ENCODE results near the gene GJA5.

GJA5 gene

GRCh38 chr1:147773215-147773715 lies 12.9 kb upstream of the GJA5 start:
- Mint-ChIP-seq H3K36me3 (ENCODE audit: low read depth) (no peaks in the 10 kb centered on the region), H3K27me3 (peaks cover 18% of the 10 kb centered on the region), H3K4me1 (peaks cover 7% of the 10 kb centered on the region), H3K27ac (no peak overlapping the region), H3K9me3 (no peaks in the 10 kb centered on the region), H3K4me3 (no peak overlapping the region)
- DNase-seq: no peak
- no peak for ATAC-seq

- H3K27me3 Mint-ChIP-seq: peaks cover 18% of the 10 kb centered on the region
- peaks cover 7% of the 10 kb centered on the region for H3K4me1 Mint-ChIP-seq
- H3K4me3 Mint-ChIP-seq: no peak overlapping the region
- no peak for DNase-seq
- H3K9me3 Mint-ChIP-seq: no peaks in the 10 kb centered on the region
- H3K27ac Mint-ChIP-seq: no peak overlapping the region
- ATAC-seq: no peak
- H3K36me3 Mint-ChIP-seq (ENCODE audit: low read depth): no peaks in the 10 kb centered on the region
Observed at GRCh38 chr1:147772570-147772969, 12.2 kb upstream of the GJA5 start.

- ATAC-seq: peak; percentile 75
- Mint-ChIP-seq H3K27me3 (peaks cover 18% of the 10 kb centered on the region), H3K36me3 (ENCODE audit: low read depth) (no peaks in the 10 kb centered on the region)
Observed at GRCh38 chr1:147771226-147772125, 11.1 kb upstream of the GJA5 start.

GRCh38 chr1:147769106-147769505 lies 8.7 kb upstream of the GJA5 start:
- Mint-ChIP-seq H3K27me3 (peaks cover 13% of the 10 kb centered on the region), H3K4me1 (peaks cover 8% of the 10 kb centered on the region), H3K9me3 (no peaks in the 10 kb centered on the region), H3K27ac (no peak overlapping the region), H3K36me3 (ENCODE audit: low read depth) (no peaks in the 10 kb centered on the region), H3K4me3 (no peak overlapping the region)
- DNase-seq (no peak), ATAC-seq (no peak)

More at GRCh38 chr1:147771226-147772125, 11.1 kb upstream of the GJA5 start:
- Mint-ChIP-seq H3K27ac (peak overlapping the region; percentile 44), H3K9me3 (no peaks in the 10 kb centered on the region), H3K4me1 (peaks cover 7% of the 10 kb centered on the region), H3K4me3 (no peak overlapping the region)
- no peak for DNase-seq

- Mint-ChIP-seq H3K4me3 (no peak overlapping the region), H3K27me3 (peaks cover 9% of the 10 kb centered on the region), H3K4me1 (peaks cover 10% of the 10 kb centered on the region), H3K9me3 (no peaks in the 10 kb centered on the region), H3K36me3 (ENCODE audit: low read depth) (no peaks in the 10 kb centered on the region), H3K27ac (no peak overlapping the region)
- ATAC-seq (no peak), DNase-seq (no peak)
Observed at GRCh38 chr1:147768582-147768981, 8.2 kb upstream of the GJA5 start.

- Mint-ChIP-seq H3K36me3 (ENCODE audit: low read depth) (no peaks in the 10 kb centered on the region), H3K9me3 (no peaks in the 10 kb centered on the region), H3K4me3 (no peak overlapping the region), H3K27me3 (peaks cover 4% of the 10 kb centered on the region), H3K4me1 (peaks cover 11% of the 10 kb centered on the region), H3K27ac (no peak overlapping the region)
- ATAC-seq (no peak), DNase-seq (no peak)
Observed at GRCh38 chr1:147768101-147768500, 7.7 kb upstream of the GJA5 start.

GRCh38 chr1:147762233-147763024 lies 2.0 kb upstream of the GJA5 start:
- DNase-seq (no peak), ATAC-seq (no peak)
- no peaks in the 10 kb centered on the region for H3K27me3 Mint-ChIP-seq
- H3K36me3 Mint-ChIP-seq (ENCODE audit: low read depth): no peaks in the 10 kb centered on the region
- H3K4me3 Mint-ChIP-seq: no peak overlapping the region
- no peaks in the 10 kb centered on the region for H3K9me3 Mint-ChIP-seq
- peak overlapping the region; percentile 43 for H3K27ac Mint-ChIP-seq
- H3K4me1 Mint-ChIP-seq: peaks cover 26% of the 10 kb centered on the region

- Mint-ChIP-seq H3K4me3 (no peak overlapping the region), H3K4me1 (peaks cover 24% of the 10 kb centered on the region), H3K27me3 (no peaks in the 10 kb centered on the region), H3K27ac (no peak overlapping the region), H3K36me3 (ENCODE audit: low read depth) (no peaks in the 10 kb centered on the region), H3K9me3 (no peaks in the 10 kb centered on the region)
- no peak for DNase-seq
- ATAC-seq: no peak
Observed at GRCh38 chr1:147758379-147759100, 1.9 kb downstream of the GJA5 start.

- Mint-ChIP-seq H3K9me3 (no peaks in the 10 kb centered on the region), H3K27ac (no peak overlapping the region), H3K27me3 (no peaks in the 10 kb centered on the region), H3K4me1 (peaks cover 12% of the 10 kb centered on the region), H3K36me3 (ENCODE audit: low read depth) (no peaks in the 10 kb centered on the region), H3K4me3 (no peak overlapping the region)
- no peak for DNase-seq
- ATAC-seq: no peak
Observed at GRCh38 chr1:147757015-147757990, 3.1 kb downstream of the GJA5 start.

GRCh38 chr1:147756341-147756740 lies 4.1 kb downstream of the GJA5 start:
- Mint-ChIP-seq H3K4me3 (no peak overlapping the region), H3K27me3 (no peaks in the 10 kb centered on the region), H3K36me3 (ENCODE audit: low read depth) (no peaks in the 10 kb centered on the region), H3K9me3 (no peaks in the 10 kb centered on the region), H3K4me1 (peaks cover 2% of the 10 kb centered on the region), H3K27ac (no peak overlapping the region)
- no peak for ATAC-seq
- no peak for DNase-seq

GRCh38 chr1:147754661-147755060 lies 5.7 kb downstream of the GJA5 start:
- H3K36me3 Mint-ChIP-seq (ENCODE audit: low read depth): no peaks in the 10 kb centered on the region
- DNase-seq (no peak), ATAC-seq (no peak)
- no peaks in the 10 kb centered on the region for H3K4me1 Mint-ChIP-seq
- H3K9me3 Mint-ChIP-seq: no peaks in the 10 kb centered on the region
- H3K27me3 Mint-ChIP-seq: no peaks in the 10 kb centered on the region
- no peak overlapping the region for H3K27ac Mint-ChIP-seq
- H3K4me3 Mint-ChIP-seq: no peak overlapping the region

GRCh38 chr1:147753081-147753480 lies 7.3 kb downstream of the GJA5 start:
- no peaks in the 10 kb centered on the region for H3K36me3 Mint-ChIP-seq (ENCODE audit: low read depth)
- no peaks in the 10 kb centered on the region for H3K27me3 Mint-ChIP-seq
- H3K4me3 Mint-ChIP-seq: no peak overlapping the region
- no peak overlapping the region for H3K27ac Mint-ChIP-seq
- DNase-seq (no peak), ATAC-seq (no peak)
- H3K9me3 Mint-ChIP-seq: no peaks in the 10 kb centered on the region
- H3K4me1 Mint-ChIP-seq: no peaks in the 10 kb centered on the region

GRCh38 chr1:147752511-147752910 lies 7.9 kb downstream of the GJA5 start:
- ATAC-seq: no peak
- Mint-ChIP-seq H3K27ac (no peak overlapping the region), H3K27me3 (no peaks in the 10 kb centered on the region), H3K9me3 (no peaks in the 10 kb centered on the region), H3K36me3 (ENCODE audit: low read depth) (no peaks in the 10 kb centered on the region), H3K4me3 (no peak overlapping the region), H3K4me1 (no peaks in the 10 kb centered on the region)
- no peak for DNase-seq

Measured in activated naive CD8-positive, alpha-beta T cell treated with anti-CD3 and anti-CD28 coated beads, Interleukin-2, amount 50 U/mL, for 24 hours (primary cell).